HG03103 (cell line): ENCODE measurements around the gene ZBTB7A.
"Not testable (repeated sequence)": the region's sequence is repeated elsewhere in the genome, so short reads cannot be mapped to it uniquely, and the experiment has no call there.

Experiments used
- ATAC-seq: cut with Tn5 transposase; IDR thresholded peaks from one replicate; pipeline ENCODE4 v1.9.1; 2021; ENCODE audit warnings: low read depth; ENCODE audit not compliant: unreplicated experiment

ZBTB7A gene

GRCh38 chr19:4000798-4001197, 65.9 kb downstream of the ZBTB7A start:
- ATAC-seq = not testable (repeated sequence)

GRCh38 chr19:3998667-3999412, 67.9 kb downstream of the ZBTB7A start:
- ATAC-seq = not testable (repeated sequence)

- ATAC-seq = no peak
Observed at GRCh38 chr19:3995607-3996006, 71.1 kb downstream of the ZBTB7A start.
